Measurements from ENCODE around the gene PAK5. TPM values are rescaled to one million over a fixed set of nuclear protein-coding genes. Genes with fewer than 3 reads are reported as not detected.

PAK5 gene
- total and polyA plus RNA-seq, 8 donors: 1.0 to 2.0 (median 1.5) TPM

- TF ChIP-seq CTCF (IDR thresholded peaks at IDR 0.05): no peak
- H3K4me3 ChIP-seq: no peak overlapping the region
- ATAC-seq: peak in 1 of 4 donors; percentile 59
- intact Hi-C loops (cut with DNase I): no loop called here
- no peaks in the 10 kb centered on the region for H3K36me3 ChIP-seq
- no peak for DNase-seq
- no peaks in the 10 kb centered on the region for H3K9me3 ChIP-seq
- 44 to 45% methylated on average over 9 of the region's 9 CpGs for WGBS, 2 donors
- peaks cover 0 to 18% (median 0%) of the 10 kb centered on the region in 4 donors for H3K27me3 ChIP-seq
- FAIRE-seq: no peak
- no peak overlapping the region for H3K27ac ChIP-seq
- H3K4me1 ChIP-seq: no peaks in the 10 kb centered on the region
Observed at GRCh38 chr20:9503526-9504245, 335.2 kb downstream of the PAK5 start.

DNA sequence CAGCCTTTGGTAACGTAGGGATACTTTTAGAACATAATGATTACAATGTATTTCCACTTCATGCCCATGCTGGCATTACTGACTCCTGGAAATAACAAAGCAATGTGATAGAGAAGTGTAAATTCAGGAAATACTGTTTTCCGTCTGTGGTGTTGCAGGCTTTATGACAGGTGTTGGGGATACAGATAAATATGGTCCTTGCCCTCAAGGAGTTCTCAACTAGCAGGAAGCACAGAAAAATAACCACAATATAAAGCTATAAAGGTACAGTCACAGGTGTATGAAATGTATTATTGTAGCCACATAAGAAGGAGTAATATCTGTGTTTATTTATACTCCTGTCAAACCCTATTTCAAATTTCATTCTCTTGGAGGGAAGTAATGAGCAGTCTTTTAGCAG is 337.4 kb downstream of the PAK5 start:
- Histone ChIP-seq H3K36me3 (no peaks in the 10 kb centered on the region), H3K27ac (no peak overlapping the region), H3K9me3 (no peaks in the 10 kb centered on the region), H3K27me3 (no peaks in the 10 kb centered on the region), H3K4me1 (no peaks in the 10 kb centered on the region), H3K4me3 (no peak overlapping the region)
- whole genome bisulfite sequencing, 2 donors: 58 to 63% methylated on average over 2 of the region's 2 CpGs
- no peak for DNase-seq
- TF ChIP-seq CTCF (IDR thresholded peaks at IDR 0.05): no peak
- no peak for ATAC-seq
- FAIRE-seq: no peak
- intact Hi-C loops (cut with DNase I): no loop called here

DNA sequence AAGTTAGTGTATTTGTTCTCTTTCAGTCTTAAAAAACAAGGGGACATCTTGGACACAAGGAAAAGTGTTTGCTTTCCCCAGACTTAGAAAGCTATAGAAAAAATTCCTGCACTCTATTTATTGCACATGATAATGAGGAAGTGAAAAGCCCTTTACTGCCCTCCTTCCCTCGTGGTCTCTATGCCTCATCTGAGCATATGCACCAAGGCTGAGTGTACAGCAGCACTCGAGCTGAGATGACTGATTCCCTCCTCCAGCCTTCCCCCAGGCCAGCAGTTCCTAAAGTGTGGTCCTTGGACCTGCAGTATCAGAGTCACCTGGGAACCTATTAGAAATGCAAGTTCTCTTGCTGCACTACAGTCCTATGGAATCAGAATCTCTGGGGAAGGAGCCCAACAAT is 338.8 kb downstream of the PAK5 start:
- H3K4me1 ChIP-seq: no peaks in the 10 kb centered on the region
- H3K36me3 ChIP-seq: no peaks in the 10 kb centered on the region
- FAIRE-seq (no peak), DNase-seq (no peak), ATAC-seq (peak in 2 of 4 donors; percentile 71 to 74)
- no peaks in the 10 kb centered on the region for H3K9me3 ChIP-seq
- H3K27ac ChIP-seq: no peak overlapping the region
- intact Hi-C loops (cut with DNase I): no loop called here
- 24 to 27% methylated on average over 2 of the region's 2 CpGs for WGBS, 2 donors
- no peaks in the 10 kb centered on the region for H3K27me3 ChIP-seq
- no peak overlapping the region for H3K4me3 ChIP-seq
- no peak for TF ChIP-seq CTCF (IDR thresholded peaks at IDR 0.05)

DNA sequence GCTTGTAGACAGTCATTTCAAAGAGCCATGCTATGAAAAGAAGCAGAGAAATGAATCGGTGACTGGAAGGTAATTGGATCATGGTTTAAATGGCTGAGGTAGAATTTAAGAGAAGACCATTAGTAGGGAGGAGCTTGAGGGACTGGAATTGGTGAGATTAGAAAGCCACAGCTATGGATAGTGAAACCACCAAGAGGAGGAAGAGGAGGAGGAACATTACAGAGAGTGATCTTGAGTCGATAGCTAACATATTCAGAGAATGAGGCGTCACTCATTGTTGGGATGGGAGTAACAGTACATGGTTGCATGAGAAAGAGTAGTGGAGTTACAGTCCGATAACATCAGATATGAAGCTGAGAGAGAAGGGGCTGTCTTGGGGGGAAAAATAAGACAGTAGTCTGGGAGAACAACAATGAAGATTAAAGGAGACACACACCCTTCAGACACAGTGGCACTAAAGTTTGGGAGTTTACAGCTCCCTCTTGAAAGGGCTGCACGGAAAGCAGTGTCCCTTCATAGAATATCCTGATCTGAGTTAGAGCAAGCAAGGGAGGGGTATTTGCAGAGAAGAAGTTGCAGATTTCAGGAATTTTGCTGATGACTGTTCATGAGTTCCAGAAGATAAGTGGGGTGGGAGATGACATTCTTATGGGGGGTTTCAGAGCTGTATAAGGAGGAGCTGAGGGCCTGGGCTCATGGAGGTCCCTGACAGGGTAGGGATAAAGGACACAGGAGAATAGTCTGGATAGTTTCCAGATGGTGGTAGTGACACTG is 339.6 kb downstream of the PAK5 start:
- Histone ChIP-seq H3K27ac (no peak overlapping the region), H3K4me1 (no peaks in the 10 kb centered on the region), H3K27me3 (no peaks in the 10 kb centered on the region), H3K36me3 (no peaks in the 10 kb centered on the region), H3K9me3 (no peaks in the 10 kb centered on the region), H3K4me3 (no peak overlapping the region)
- FAIRE-seq (no peak), ATAC-seq (no peak), DNase-seq (no peak)
- intact Hi-C loops (cut with DNase I): no loop called here
- WGBS, 2 donors: 74 to 84% methylated on average over 5 of the region's 5 CpGs
- no peak for TF ChIP-seq CTCF (IDR thresholded peaks at IDR 0.05)

DNA sequence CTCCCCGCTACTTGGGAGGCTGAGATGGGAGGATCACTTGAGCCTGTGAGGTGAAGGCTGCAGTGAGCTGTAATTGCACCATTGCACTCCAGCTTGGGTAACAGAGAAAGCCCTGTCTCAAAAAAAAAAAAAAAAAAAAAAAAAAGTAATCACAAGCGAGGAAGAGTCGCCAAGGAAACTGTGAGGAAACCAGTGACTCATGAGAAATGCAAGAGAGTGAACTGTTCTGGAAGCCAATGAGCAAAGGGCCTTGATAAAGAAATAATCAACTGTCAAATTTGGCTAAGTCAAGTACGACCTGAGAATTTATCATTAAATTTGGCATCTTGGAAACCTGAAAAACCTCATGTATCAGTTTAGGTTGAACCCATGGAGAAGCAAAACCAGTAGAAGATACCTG is 340.6 kb downstream of the PAK5 start:
- DNase-seq (no peak), FAIRE-seq (no peak), ATAC-seq (no peak)
- no peak for TF ChIP-seq CTCF (IDR thresholded peaks at IDR 0.05)
- H3K4me3 ChIP-seq: no peak overlapping the region
- intact Hi-C loops (cut with DNase I): no loop called here
- H3K27me3 ChIP-seq: no peaks in the 10 kb centered on the region
- no peaks in the 10 kb centered on the region for H3K36me3 ChIP-seq
- WGBS, 2 donors: 73 to 83% methylated on average over 4 of the region's 4 CpGs
- no peaks in the 10 kb centered on the region for H3K9me3 ChIP-seq
- no peak overlapping the region for H3K27ac ChIP-seq
- H3K4me1 ChIP-seq: no peaks in the 10 kb centered on the region
